GM19452 (cell line): ENCODE measurements around the gene FOXO6.

Source experiments
- ATAC-seq: cut with Tn5 transposase; IDR thresholded peaks from one replicate; pipeline ENCODE4 v1.9.1; 2021; ENCODE audit not compliant: unreplicated experiment

Gene FOXO6

DNA sequence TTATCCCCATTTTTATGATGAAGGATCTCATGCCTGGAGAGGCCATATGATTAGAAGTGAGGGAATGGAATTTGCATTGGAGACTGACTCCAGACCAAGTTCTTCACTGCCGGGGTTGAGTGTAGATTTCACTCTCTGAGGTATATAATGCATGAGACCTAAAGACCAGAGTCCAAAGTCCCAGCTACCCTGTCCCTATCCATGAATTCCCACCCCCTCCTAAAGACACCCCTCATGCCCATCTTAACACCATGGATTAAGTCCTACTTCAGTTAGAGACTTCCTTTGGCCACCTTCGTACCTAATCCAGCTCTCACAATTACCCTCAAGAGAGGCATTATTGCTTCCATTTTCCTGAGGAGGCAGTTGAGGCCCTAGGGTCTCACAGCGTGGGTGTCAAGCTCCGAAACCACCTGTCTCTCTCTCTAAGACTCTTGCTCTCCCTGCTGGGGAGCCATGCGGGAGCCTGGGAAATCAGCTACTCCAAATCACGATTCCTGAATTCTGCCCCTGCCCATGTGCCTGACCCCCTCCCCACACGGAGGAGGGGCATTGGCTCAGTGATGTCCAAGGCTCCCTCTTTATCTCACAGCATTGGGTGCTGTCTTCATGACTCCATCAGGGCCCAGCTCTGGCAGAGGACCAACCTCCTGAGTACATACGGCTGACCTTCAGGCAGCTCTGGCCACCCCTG lies 11.7 kb upstream of the FOXO6 start:
- no peak for ATAC-seq

DNA sequence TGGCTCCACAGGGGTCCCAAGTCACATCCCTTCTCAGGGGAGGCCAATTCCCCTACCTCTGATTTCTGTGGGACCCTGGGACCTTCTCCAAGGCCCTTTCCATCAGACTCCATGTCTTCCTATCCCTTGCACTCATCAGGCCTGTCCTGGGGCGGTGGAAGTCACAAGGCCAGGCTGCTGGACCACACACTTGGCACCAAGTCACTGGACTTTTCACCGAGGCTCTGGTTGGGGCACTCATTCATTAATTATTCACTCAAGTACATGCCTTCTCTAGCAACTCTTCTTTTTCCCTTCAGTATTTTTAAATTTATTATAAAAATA lies 11.2 kb upstream of the FOXO6 start:
- no peak for ATAC-seq

GRCh38 chr1:41351262-41352151 lies 9.7 kb upstream of the FOXO6 start:
- no peak for ATAC-seq

- no peak for ATAC-seq
Measured at GRCh38 chr1:41353744-41354143, 7.5 kb upstream of the FOXO6 start.

GRCh38 chr1:41354956-41355355 lies 6.3 kb upstream of the FOXO6 start:
- ATAC-seq = no peak

GRCh38 chr1:41355356-41355755 lies 5.9 kb upstream of the FOXO6 start:
- ATAC-seq = no peak

- no peak for ATAC-seq
Measured at GRCh38 chr1:41355761-41356160, 5.5 kb upstream of the FOXO6 start.

DNA sequence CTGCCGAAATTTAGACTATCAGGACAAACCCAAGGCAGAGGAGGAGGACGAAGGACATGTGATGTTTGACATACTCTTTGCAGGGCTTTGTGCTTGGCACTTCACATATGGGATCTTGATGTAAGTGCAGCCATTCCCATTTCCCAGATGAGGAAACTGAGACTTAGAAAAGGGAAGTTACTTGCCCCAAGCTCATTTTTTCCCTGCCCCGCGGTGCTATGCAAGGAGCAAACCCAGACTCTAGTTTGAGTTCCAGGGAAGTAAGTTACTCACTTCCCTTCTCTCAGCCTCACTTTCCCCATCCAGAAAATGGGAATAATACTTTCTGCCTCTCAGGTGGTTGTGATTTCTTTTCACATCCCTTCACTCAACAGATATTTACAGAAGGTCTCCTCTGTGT lies 4.5 kb upstream of the FOXO6 start:
- ATAC-seq = no peak

DNA sequence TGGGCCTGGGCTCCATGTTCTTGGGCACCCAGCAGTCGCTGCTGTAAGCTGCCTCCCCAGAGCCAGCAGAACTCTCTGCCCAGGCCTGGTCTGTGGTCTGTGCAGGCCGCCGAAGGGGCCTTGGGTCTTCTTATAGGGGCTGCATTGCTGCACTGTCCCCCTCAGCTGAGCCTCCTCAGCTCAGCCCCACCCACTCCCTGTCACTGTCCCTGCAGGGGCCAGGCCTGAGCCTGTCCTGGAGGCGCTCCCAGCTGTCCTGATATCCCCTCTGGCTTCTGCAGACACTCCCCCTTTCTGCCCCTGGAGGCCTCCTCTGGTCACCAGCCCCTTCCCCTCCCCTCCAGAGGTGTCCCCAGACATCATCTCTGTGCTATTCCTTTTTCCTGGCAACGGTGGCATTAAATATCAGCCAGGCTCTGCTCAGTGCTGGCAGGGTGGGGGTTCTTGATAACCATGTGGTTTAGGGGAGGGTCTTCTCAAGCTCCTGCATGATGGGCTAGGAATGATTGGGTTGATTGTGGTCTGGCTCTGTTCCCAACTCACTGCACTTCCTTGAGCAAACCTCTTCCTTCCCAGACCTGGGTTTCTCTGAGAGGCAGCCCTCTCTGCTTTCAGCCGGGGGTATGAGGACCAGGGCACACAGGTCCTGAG lies 3.7 kb upstream of the FOXO6 start:
- ATAC-seq = no peak

- no peak for ATAC-seq
Measured at GRCh38 chr1:41358131-41359021, 2.9 kb upstream of the FOXO6 start.

DNA sequence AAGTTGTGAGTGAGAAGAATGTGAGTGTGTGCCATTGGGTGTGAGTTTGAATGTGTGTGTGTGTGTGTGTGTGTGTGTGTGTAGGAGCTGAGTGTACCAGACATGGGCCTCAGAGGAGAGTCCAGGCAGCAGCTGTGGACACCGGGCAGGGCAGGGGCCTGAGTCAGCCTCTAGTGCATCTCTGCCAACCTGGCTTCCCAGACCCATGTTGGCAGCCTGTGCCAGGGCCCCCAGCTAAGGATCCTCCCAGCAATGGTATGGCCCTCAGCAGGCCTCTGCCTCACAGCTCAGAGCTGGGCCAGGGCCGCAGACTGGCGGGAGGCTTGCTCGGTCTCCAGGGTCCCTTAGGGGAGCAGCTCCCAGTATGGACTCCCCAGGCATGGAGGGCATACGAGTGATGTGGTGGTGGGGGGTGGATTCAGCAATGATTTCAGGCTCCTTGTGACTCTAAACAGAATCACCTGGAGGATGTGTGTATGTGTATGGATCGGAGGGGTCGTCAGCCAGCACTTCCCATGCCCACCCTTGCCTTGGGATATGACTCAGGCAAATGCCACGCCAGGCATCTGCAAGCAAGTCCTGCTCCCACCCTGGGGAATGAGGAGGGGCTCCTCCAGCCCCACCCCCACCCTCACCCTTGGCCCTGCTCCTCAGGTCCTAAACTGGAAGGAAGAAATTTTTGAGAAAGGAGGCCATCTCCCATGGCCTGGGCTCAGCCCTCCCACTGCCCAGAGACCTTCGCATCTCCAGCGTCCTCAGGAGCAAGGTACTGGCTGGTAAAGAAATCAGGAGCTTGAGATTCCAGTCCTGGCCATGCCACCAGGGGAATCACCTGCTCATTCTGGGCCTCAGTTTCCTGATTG lies 1.8 kb upstream of the FOXO6 start:
- no peak for ATAC-seq

GRCh38 chr1:41360074-41360785 lies 1.0 kb upstream of the FOXO6 start:
- no peak for ATAC-seq

GRCh38 chr1:41361495-41362356 lies 492 bp downstream of the FOXO6 start:
- peak; percentile 17 for ATAC-seq

DNA sequence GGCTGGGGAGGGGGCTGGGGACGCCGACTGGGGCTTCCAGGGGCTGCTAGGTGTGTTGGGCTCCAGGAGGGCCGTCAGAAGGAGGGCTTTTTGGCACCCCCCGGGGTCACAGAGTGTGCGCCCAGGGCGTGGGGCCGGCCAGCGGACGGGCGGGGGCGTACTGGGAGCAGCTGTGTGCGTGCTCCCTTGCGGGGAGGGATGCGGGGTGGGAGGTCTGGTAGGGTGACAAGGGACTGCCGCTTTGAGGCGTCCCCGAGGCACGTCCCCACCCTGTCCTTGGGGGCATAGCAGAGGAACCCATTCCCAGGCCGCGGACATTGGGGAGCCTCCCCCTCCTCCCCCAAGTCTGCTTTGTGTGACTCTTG lies 1.1 kb downstream of the FOXO6 start:
- no peak for ATAC-seq

DNA sequence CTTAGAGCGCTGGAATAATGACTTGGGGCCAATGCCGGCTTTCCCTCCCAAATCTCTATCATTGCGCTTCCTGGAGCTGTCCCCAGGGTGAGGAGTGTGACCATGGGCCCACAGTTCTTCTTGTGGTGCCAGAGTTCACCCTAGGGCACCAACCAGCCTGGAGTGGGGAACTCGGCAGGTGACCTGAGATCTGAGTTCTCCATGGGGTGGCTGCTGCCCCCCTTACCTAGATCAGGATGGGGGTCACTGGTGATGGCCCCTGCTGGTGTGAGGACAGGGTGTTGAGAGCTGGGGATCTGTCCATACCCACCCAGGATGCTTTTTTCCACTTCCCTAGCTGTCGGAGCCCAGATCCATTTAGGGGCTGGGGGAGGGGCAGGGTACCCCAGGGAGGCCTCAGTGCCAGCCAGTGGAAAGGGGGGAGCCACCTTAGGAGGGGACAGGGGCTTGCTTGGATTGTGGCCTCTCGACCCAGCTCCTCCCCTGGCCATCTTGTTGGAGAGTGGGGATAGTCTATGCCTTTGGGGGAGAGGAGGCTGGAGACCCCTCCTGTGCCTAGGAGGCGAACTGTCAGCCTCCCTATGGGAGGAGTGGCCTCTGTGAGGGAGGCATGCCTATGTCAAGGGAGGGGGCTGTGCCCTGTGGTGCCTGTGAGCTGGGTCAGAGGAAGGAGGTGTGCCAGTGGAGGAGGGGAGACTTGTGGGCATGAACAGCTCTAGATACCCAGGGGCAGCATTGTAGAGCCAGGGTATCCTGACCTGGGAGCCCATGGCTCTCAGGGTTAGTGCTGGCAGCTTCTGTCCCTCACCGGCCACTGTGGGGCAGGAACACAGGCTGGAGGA lies 1.7 kb downstream of the FOXO6 start:
- no peak for ATAC-seq

- no peak for ATAC-seq
Measured at GRCh38 chr1:41363591-41364320, 2.5 kb downstream of the FOXO6 start.
